Stimulated activated CD4-positive, alpha-beta T cell treated with anti-CD3 and anti-CD28 coated beads, Interleukin-15, amount 100 ng/mL, for 1 hour (primary cell): ENCODE measurements around the gene FAN1.

Experiments used
- DNase-seq, 2 donors: peaks; one replicate each; pipeline ENCODE4 v3.0.0-alpha.2; 2020; ENCODE audit warnings: low read depth in 1 of 2, low spot score in 1 of 2

The FAN1 gene

DNA sequence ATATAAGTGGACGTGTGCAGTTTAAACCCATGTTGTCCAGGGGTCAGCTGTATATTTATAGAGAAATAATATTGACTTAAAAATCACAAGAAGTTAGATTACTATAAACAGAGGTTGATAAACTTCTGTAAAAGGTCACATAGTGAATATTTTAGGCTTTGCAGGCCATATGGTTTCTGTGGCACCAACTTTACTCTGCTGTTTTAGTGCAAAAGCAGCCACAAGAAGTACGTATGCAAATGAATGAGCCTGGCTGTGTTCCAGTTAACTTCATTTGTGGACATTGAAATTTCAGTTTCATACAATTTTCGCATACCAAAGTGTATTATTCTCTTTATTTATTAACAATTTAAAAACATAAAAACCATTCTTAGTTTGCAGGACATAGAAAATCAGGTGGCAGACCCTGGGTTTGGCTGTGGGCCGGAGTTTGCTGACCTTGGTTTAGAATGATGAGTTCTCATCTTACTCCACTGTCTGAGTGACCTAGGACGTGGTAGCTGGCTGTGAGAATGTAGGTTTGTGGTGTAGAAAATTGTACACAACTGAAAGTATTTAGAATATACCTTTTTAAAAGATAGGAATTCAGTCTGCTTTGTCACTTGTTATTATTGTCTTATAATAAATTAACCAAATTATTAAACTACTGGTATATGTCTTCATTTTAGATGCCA lies 16.3 kb downstream of the FAN1 start:
- DNase-seq: no peak

DNA sequence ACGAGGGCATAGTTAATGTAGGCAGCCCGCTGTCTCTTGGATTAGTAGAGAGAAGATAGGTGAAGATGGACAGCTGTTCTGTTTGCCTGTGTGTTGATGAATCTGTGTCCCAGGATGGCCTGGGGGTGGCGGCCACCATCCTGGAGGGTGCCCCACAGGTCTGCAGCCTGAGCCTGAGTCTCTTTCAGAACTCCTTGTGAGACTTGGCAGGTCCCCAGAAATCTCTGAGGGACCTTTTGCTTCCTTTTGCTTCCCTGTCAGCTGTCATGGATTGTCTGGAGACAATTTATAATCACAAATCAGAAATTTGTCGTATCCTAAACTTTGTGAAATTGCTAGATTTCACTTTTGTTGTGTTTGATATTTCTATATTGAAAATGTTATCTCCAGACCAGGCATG lies 17.4 kb downstream of the FAN1 start:
- no peak for DNase-seq

DNA sequence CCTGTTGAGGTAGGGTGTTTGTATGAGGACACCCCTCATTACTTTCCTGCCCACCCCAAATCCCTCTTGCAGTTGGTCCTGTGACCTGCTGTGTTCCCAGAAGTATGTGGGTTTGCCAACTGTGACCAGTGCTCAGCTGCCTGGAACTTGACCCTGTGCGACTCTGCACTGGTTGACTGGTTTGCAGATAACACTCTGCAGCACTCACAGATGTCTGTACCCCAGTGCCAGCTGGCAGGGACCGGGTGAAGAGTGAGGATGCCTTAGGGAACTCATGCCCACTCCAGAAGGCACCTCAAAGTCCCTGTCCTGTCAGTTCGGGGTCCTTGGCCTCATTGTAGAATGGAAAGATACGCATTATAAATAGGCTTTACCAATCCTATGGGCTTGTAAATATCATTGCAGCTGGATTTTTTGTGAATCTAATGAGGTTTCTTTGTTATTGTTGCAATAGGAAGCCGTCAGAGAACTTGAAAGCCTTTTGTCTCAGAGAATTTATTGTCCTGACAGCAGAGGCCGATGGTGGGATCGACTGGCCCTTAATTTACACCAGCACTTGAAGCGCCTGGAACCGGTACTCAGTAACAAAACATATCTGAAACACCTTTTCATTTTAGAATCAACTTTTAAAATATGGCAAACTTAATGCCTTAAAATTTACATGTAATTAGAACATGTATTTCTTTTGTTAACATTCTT lies 18.2 kb downstream of the FAN1 start:
- DNase-seq: no peak

DNA sequence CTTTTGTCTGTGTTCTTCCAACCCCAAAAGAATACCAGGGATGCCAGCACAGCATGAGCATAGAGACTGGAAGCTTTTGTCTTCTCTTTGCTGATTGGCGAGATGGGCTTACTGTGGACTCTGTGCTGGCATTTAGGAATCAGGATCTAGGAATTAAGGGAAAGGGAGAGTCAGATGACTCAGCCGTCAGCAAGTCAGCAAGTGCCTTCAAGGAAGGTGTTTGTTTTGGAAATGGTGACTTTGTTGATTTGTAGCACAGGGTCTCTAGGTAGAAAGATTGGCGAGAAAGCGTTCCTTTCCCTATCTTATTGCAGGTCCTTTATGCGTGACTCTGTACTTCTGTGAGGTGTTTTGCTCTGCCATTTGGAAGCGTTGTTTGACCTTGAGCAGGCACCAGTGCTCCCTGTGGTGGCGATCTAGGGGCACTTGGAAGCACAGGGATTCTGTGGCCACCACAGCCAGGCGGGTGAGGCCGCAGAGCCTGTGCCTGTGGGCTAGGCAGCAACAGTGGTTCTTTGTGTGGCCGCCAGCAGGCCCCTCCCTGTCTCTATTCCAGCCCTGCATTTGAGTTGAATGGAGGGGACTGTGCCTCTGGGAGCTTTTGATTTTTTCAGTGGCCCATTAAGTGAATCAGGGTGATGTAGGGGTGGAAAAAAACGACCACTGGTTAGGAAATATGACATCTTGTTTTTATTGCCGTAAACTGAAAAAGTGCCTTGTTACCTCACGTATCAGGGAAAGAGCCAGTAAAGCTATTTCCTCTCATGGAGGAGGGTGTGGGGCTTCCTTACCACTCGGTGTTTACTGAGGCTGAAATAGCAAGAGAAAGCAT lies 19.0 kb downstream of the FAN1 start:
- DNase-seq: no peak

DNA sequence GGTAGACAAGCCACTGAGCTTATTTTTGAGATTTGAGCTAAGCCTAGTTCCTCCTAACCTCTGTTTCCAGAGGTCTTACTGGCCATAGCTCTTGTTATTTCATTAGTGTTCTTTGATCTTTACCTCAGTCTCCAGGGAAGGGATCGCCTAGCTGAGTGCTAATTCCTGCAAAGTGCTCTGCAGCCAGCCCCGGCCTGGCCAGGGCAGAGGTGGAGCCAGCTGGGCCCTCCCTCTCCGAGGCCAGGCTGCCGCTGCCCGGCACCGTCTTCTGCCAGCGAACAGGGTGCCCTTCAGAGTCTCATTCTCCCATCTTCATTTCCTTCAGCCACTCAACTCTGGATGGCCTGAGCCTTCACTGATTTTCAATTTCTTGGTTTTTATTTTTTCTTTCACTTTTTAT lies 19.7 kb downstream of the FAN1 start:
- no peak for DNase-seq

DNA sequence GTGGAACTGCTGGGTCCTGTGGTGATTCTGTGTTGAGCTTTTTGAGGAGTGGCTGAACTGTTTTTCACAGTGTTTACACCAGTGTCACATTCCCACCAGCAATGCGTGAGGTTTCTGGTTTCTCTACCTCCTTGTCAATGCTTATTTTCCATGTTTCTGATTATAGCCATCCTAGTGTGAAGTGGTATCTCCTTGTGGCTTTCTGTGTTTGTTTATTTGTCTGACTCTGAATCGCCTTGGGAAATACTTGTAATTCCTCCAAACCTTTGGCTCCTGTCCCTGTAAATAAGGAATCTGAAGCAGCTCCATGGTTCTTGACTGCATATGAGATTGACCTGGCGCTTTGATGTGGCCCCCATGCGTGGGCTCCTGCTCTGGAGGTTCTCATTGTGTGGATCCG lies 20.6 kb downstream of the FAN1 start:
- no peak for DNase-seq

DNA sequence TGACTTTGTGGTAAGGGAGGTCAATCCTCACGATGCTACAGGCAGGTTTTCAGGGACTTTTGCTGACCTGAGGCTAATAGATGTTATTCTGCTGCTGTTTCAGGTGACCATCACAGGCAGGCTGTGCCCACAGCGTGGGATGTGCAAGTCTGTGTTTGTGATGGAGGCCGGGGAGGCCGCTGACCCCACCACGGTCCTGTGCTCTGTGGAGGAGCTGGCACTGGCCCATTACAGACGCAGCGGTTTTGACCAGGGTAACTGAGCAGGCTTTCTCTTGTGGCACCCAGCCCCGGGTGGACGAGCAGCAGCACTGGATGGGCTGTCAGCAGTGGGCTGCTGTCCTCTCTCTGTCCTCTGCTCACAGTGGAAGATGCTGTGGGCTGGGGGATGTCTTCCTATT lies 22.0 kb downstream of the FAN1 start:
- no peak for DNase-seq

DNA sequence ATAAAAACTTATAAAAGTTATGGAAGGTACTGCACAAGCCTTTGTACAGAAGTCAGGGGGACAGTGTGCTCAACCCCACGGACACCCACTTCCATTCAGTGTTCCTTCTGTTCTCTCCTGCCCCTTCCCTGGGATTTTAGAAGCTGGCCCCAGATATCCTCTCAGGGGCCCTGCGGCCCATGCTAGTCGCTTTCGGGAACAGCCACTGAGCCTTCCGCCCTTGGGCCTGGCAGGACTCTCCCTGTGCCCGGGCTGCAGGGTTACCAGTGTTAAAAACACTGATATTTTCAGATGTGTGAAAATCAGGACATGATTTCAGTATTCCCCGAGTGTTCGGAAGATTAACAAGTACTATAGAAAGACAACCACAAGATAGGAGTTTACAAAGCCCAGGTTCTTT lies 22.4 kb downstream of the FAN1 start:
- no peak for DNase-seq

DNA sequence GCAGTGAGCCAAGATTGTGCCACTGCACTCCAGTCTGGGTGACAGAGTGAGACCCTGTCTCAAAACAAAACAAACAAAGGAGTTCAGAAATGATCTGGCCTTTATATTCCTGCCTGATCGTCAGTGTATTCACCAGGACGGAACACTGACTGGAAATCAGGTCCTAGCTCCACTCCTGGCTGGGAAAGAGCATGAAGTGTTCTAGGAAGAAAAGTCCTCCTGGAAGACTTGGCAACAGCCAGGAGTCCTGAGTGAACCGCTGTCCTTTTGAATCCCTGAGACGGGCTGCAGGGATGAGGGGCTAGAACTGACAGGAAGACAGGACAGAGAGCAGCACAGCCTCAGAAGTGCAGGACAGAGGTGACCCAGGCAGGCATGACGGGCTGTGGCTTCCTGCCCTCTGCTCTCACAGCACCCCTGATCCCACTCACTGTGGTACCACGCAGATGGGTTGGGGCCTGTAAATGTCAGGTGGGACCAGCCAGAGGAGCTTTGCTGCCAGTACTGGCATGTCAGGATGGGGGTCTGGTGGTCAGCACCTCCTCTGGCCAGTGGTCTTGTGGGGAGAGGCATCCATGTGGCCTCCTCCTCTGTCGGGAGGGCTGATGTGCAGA lies 23.5 kb downstream of the FAN1 start:
- DNase-seq: no peak

DNA sequence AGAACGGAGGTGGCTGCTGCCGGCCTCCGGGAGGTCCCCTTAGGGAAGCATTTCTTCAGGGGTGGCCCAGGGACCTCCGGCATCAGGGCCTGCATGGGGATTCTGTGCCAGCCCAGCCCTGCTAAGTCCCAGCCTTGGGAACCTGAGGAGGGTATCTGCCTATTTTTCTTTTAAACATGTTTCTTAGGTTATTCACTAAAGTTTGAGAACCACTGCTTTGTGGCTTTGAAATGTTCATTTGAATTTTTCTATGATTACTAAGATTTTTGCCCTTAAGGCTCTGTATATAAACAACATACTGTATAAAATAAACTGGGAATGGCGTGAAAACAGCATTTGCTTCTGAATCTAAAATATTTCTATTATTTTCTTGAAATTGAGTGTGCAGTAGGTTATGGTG lies 24.4 kb downstream of the FAN1 start:
- DNase-seq: no peak

DNA sequence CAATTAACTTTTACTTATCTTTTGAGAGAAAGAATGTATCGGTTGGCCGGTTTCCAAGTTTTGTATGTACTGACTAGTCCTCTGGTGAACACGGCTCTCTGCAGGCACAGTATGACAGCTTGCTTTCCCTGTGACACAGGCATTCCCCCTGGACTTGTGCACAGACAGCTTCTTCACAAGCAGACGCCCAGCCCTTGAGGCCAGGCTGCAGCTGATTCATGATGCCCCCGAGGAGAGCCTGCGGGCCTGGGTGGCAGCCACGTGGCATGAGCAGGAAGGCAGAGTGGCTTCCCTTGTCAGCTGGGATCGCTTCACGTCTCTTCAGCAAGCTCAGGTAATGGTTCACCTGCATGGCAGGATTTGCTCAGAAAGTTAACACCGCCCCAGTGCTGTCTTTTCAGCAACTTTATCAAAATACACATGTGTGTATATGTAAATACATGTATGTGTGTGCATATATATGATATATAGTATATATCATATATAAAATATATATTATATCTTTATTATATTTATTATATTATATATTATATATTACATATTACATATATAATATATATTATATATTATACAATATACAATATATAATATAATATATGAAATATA lies 25.5 kb downstream of the FAN1 start:
- DNase-seq: no peak

DNA sequence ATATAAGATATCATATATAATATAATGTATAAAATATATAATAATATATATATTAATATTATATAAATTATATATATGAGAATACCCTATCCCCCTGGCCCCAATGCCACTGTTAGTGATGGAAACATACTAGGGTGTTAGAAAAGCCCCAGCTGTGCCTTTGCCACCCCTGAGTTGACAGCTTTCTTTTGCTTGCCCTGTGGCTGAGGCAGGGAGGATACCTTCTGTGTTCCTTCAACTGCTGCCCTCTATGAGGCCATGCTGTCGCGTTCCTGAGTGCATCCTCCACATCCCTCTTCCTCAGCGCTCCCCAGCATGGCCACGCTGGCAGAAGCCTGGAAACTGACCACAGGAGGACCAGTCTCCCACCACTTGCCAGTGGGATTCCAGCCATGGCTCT lies 26.3 kb downstream of the FAN1 start:
- DNase-seq: no peak

DNA sequence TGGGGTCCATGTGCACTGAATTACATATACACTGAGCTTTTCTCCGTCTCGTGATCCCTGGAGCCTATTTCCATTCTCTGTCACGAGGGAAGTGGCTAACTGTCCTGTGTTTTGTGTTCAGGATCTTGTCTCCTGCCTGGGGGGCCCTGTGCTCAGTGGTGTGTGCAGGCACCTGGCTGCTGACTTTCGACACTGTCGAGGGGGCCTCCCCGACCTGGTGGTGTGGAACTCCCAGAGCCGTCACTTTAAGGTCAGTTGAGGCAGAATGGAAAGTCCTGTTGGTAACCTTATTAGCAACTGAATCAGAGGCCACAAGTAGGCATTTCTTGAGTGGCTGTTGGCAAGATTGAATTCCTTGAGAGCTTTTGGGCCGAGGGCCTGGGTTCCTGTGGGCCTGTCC lies 26.7 kb downstream of the FAN1 start:
- no peak for DNase-seq

DNA sequence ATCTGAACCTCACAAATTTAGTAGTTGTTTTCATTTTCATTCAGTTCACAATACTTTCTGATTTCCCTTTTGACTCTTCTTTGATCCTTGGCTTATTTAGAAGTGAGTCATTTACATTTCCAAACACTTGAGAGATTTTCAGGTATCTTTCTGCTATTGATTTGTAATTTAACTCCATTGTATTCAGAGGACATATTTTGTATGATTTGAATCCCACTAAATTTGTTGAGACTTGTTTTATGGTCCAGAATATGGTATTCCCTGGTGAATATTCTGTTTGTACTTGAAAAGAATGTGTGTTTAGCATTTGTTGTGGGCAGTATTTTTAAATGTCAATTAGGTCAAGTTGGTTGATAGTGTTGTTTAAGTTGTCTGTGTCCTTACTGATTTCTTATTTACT lies 29.6 kb downstream of the FAN1 start:
- DNase-seq: no peak

DNA sequence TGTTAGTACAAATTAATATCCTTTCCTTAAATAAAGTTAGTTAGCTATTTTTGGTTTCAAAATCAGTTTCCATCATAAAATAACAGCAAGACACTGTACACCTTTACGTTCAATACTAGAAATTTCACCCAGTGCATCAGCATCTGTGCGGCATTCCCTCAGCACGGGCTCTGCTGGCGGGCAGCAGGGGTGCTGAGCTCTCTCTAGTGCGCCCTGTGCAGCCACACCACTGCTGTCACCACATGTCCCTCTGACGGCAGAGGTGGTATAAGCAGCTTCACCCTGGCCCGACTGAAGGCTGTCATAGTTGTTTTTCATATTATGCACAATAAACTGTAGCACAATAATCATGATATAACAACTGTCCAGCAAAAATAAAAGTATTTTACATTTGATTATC lies 35.4 kb downstream of the FAN1 start:
- DNase-seq: no peak

DNA sequence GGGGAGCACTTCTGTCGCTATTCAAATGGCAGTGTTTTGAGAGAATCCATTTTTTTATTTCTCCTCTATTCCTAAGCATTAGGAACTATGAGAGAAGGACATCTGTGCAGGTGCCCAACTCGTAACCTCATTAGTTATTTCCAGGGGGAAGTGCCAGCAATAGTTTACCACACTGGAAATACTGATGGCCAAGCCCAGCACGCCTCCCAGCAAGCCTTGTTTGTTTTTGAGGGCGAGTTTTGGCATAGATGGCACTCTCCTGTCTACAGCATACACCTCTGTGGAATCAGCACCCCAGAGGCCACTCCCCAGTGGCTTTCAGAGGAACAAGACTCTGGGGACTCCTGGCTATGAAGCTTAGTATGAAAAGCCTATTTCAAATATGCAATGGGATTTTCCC lies 36.6 kb downstream of the FAN1 start:
- DNase-seq: no peak

DNA sequence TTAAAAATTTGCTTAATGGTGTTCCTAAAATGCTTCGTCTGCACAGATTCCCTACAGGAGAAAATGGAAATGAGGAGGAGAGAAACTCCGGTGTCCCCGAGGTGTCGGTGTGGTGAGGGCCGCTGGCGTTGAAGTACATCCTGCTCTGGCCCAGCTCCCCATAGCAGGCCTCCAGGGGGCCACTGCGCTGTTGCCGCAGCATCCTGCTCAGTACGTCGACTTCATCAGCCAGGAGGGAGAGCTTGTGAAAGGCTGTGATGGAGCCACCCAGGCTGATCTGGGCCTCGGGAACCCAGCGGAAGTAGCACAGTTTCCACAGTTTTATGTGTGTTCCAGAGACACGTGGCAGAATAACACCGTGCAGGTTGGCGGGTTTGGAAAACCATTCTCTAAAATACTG lies 37.8 kb downstream of the FAN1 start:
- DNase-seq: no peak

DNA sequence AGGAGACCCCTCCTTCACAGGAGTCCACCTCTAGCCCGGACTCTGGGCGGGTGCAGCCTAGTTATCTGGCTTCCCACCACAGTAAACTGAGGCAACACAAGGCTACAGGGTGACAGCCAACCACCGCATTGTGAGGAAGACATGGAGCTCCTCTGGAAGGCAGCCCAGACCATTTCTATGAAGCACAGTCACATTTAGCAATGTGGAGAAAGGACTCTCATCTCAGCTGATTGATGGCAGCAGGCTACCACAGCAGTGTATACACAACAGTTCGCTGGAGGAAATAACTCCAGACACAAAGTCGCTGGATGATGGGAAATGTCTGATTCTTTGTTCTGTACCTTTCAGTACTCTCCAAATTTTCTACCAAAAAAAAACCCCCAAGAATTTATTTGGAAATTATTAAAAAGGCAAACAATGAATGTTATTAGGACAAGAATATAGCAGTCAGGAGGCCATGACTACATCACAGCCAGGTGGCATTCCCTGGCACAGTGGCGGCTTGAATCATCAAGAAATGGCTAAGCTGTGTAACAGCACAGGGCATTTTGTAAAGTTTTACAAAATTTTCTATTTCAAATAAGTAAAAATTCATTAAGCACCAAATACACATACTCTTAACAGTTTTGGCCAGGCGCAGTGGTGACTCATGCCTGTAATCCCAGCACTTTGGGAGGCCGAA lies 40.1 kb downstream of the FAN1 start:
- DNase-seq: no peak

DNA sequence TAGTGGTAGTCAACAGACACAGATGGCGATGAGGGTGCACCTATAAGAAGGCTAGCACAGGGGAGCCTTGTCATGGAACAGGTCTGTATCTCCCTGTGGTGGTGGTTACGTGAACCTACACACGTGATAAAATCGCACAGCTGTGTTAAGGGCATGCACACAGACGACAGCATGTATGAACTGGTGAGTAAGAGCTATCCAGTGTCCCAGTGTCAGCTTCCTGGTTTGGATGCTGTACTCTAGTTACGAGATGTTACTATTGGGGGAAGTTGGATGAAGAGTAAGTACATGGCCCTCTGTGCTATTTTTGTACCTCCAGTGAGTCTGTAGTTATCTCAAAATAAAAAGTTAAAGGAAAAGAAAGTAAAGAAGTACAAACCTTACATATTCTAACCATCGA lies 49.5 kb downstream of the FAN1 start:
- DNase-seq: no peak

DNA sequence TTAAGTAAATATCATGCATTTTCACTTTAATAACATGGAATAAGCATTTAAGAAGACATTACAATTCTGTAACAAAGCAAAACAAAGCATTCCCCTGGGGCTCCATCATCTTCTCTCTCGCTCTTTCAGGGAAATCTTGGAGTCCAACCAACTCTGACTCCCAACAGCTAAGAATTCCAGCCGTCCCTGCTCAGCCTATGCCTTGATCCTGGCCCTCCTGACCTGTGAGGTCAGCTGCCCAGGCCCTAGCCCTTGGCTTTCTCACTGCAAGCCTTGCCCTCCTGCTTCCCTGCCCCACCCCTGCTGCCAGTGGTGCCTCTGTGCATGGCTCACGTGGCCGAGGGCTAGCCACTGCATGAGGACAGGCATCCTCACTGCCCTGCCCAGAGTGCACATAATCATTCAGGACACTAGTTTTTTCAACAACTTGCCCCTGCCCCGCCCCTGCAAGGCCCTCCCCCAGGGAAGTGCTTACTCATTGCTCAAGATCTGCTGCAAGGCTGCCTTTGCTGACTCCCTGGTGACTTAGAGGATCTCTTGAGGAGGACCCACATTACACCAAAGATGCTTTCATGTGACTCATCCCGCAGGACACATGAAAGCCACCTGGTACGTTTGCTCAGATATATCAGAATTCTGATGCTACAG lies 50.1 kb downstream of the FAN1 start:
- no peak for DNase-seq
